Neural crest cell (in vitro differentiated cells): ENCODE measurements around the gene EP400. TPM values are rescaled to one million over a fixed set of nuclear protein-coding genes. Genes with fewer than 3 reads are reported as not detected.
A peak's percentile ranks its signal among the peaks of the same experiment; 100 is the strongest.

Experiments used
- DNase-seq: peaks from one replicate; pipeline ENCODE4 v3.0.0; 2021; ENCODE audit warnings: low read depth, mixed read lengths, low spot score
- H3K27ac Mint-ChIP-seq: one replicate; pipeline ENCODE4 v1.8.0; 2021; ENCODE audit warnings: mild to moderate bottlenecking, mixed read lengths; ENCODE audit not compliant: unreplicated experiment
- H3K27me3 Mint-ChIP-seq: 2 replicates; pipeline ENCODE4 v1.8.0; 2021; ENCODE audit warnings: low read depth, mild to moderate bottlenecking, mixed read lengths
- H3K36me3 Mint-ChIP-seq: 2 replicates; pipeline ENCODE4 v1.8.0; 2021; ENCODE audit warnings: low read depth, mild to moderate bottlenecking, mixed read lengths
- H3K4me1 Mint-ChIP-seq: 2 replicates; pipeline ENCODE4 v1.8.0; 2021; ENCODE audit warnings: mixed read lengths
- H3K4me3 Mint-ChIP-seq: one replicate; pipeline ENCODE4 v1.8.0; 2021; ENCODE audit warnings: mild to moderate bottlenecking, mixed read lengths
- H3K9me3 Mint-ChIP-seq: 2 replicates; pipeline ENCODE4 v1.8.0; 2021; ENCODE audit warnings: mixed read lengths
- CTCF ChIP-seq: fragments of 200-600 bp; sonication (generic); conservative IDR thresholded peaks from 2 replicates; pipeline ENCODE4 v1.5.0; 2021; ENCODE audit warnings: antibody characterized with exemption, mild to moderate bottlenecking
- total RNA-seq: library from RNA; stranded (reverse); gene quantifications from 2 replicates; pipeline ENCODE4 v1.2.1, GENCODE V29; 2021

The EP400 gene
- total RNA-seq, 1 donor from 2014 or later: 73.4 TPM

- Mint-ChIP-seq H3K4me1 (no peaks in the 10 kb centered on the region), H3K27ac (no peak overlapping the region), H3K27me3 (no peaks in the 10 kb centered on the region), H3K4me3 (no peak overlapping the region), H3K36me3 (no peaks in the 10 kb centered on the region), H3K9me3 (no peaks in the 10 kb centered on the region)
- no peak for TF ChIP-seq CTCF
- DNase-seq: no peak
These were observed 46.2 kb upstream of the EP400 start for GRCh38 chr12:131903270-131904255.

- TF ChIP-seq CTCF: no peak
- Mint-ChIP-seq H3K9me3 (no peaks in the 10 kb centered on the region), H3K4me3 (no peak overlapping the region), H3K36me3 (no peaks in the 10 kb centered on the region), H3K4me1 (no peaks in the 10 kb centered on the region), H3K27ac (no peak overlapping the region), H3K27me3 (no peaks in the 10 kb centered on the region)
- DNase-seq: no peak
These were observed 45.4 kb upstream of the EP400 start for GRCh38 chr12:131904346-131904745.

- Mint-ChIP-seq H3K4me3 (no peak overlapping the region), H3K9me3 (no peaks in the 10 kb centered on the region), H3K4me1 (no peaks in the 10 kb centered on the region), H3K27ac (peak overlapping the region; percentile 12), H3K27me3 (no peaks in the 10 kb centered on the region), H3K36me3 (no peaks in the 10 kb centered on the region)
- no peak for TF ChIP-seq CTCF
- no peak for DNase-seq
These were observed 44.6 kb upstream of the EP400 start for GRCh38 chr12:131905081-131905629.

GRCh38 chr12:131905630-131906091 is 44.1 kb upstream of the EP400 start:
- Mint-ChIP-seq H3K27me3 (no peaks in the 10 kb centered on the region), H3K36me3 (no peaks in the 10 kb centered on the region), H3K9me3 (no peaks in the 10 kb centered on the region), H3K27ac (peak overlapping the region; percentile 12), H3K4me1 (no peaks in the 10 kb centered on the region), H3K4me3 (no peak overlapping the region)
- no peak for DNase-seq
- no peak for TF ChIP-seq CTCF

- Mint-ChIP-seq H3K27me3 (no peaks in the 10 kb centered on the region), H3K4me1 (no peaks in the 10 kb centered on the region), H3K4me3 (no peak overlapping the region), H3K27ac (no peak overlapping the region), H3K9me3 (no peaks in the 10 kb centered on the region), H3K36me3 (no peaks in the 10 kb centered on the region)
- DNase-seq: no peak
- no peak for TF ChIP-seq CTCF
These were observed 42.2 kb upstream of the EP400 start for GRCh38 chr12:131907379-131908091.
